Suppressor macrophage (primary cell): ENCODE results near the gene NNAT.
"Not testable (repeated sequence)": the region's sequence is repeated elsewhere in the genome, so short reads cannot be mapped to it uniquely, and the experiment has no call there.

ENCODE experiments used
- DNase-seq, 4 experiments: peaks; one replicate each; pipeline ENCODE4 v3.0.0-alpha.2; 2020 to 2022

The NNAT gene

GRCh38 chr20:37524859-37525708 is 4.0 kb downstream of the NNAT start:
- no peak for DNase-seq

GRCh38 chr20:37525810-37526209 is 4.8 kb downstream of the NNAT start:
- DNase-seq = no peak

- peak; percentile 30 to 62 (median 49) for DNase-seq
Observed at GRCh38 chr20:37526238-37526838, 5.3 kb downstream of the NNAT start.

GRCh38 chr20:37526839-37527637 is 6.0 kb downstream of the NNAT start:
- DNase-seq = peak; percentile 55 to 73 (median 64)

- DNase-seq = peak; percentile 92 to 96 (median 94)
Observed at GRCh38 chr20:37527638-37528445, 6.8 kb downstream of the NNAT start, which contains the start of gene BLCAP. TSS of gene BLCAP (minus strand) at chr20:37527876. CDS start at chr20:37519174, 8,702 bp downstream.

GRCh38 chr20:37528446-37529213 is 7.6 kb downstream of the NNAT start:
- peak in 1 of 4 experiments; percentile 32 for DNase-seq

GRCh38 chr20:37529214-37529967 is 8.3 kb downstream of the NNAT start:
- DNase-seq = peak in 2 of 4 experiments; percentile 15 to 29

- DNase-seq = no peak
Observed at GRCh38 chr20:37529968-37530600, 9.0 kb downstream of the NNAT start.

GRCh38 chr20:37530696-37531095 is 9.6 kb downstream of the NNAT start:
- no peak for DNase-seq

GRCh38 chr20:37531856-37532255 is 10.8 kb downstream of the NNAT start:
- DNase-seq = no peak

- no peak for DNase-seq
Observed at GRCh38 chr20:37533154-37533715, 12.2 kb downstream of the NNAT start.

GRCh38 chr20:37534401-37535157 is 13.5 kb downstream of the NNAT start:
- DNase-seq = peak; percentile 84 to 93 (median 88)

- no peak for DNase-seq
Observed at GRCh38 chr20:37535443-37536132, 14.5 kb downstream of the NNAT start.

GRCh38 chr20:37537505-37537904 is 16.5 kb downstream of the NNAT start:
- no peak for DNase-seq

- peak in 3 of 4 experiments; percentile 32 to 37 (median 35) for DNase-seq
Observed at GRCh38 chr20:37538003-37538402, 17.0 kb downstream of the NNAT start.

GRCh38 chr20:37539424-37539823 is 18.4 kb downstream of the NNAT start:
- no peak for DNase-seq

GRCh38 chr20:37540001-37540400 is 19.0 kb downstream of the NNAT start:
- no peak for DNase-seq

GRCh38 chr20:37540838-37541237 is 19.8 kb downstream of the NNAT start:
- DNase-seq = not testable (repeated sequence)
